Spleen (tissue), 7 donors: ENCODE measurements around the gene CAMTA1.
"Not testable (repeated sequence)": the region's sequence is repeated elsewhere in the genome, so short reads cannot be mapped to it uniquely, and the experiment has no call there.

Experiments used
- POLR2A ChIP-seq, 3 donors: fragments of 450-650 bp; IDR thresholded peaks; one replicate each; pipeline ENCODE4 v1.5.1; 2017; ENCODE audit warnings: antibody characterized with exemption in 3 of 3, mild to moderate bottlenecking in 1 of 3
- POLR2AphosphoS5 ChIP-seq, 3 donors: sonication (generic); formaldehyde crosslinking; IDR thresholded peaks; one replicate each; pipeline ENCODE4 v1.5.1; 2017; ENCODE audit warnings: antibody characterized with exemption in 3 of 3
- TF ChIP-seq, protein P1 (sequence below), 11 experiments: fragments of 200-600 bp in 7 of 11; fragments of 450-650 bp in 4 of 11; sonication (generic) in 4 of 11; IDR thresholded peaks in 8 of 11; conservative IDR thresholded peaks in 3 of 11; 1 replicate in 7 of 11; 2 replicates in 4 of 11; pipeline versions ENCODE4 v1.4.0 to v1.8.0; 2016 to 2021; ENCODE audit warnings: antibody characterized with exemption in 11 of 11, inconsistent platforms in 4 of 11, mild to moderate bottlenecking in 1 of 11
- donor health status: DM: no; HTN: no; CAD: no; lungs with moderate emphysema.
- donor health status: DM: no; HTN: no; CAD: no.
- donor health status: DM: no; HTN: no; CAD: no.

GRCh38 chr1:7380068-7380467 lies 594.8 kb downstream of the CAMTA1 start:
- not testable (repeated sequence) for TF ChIP-seq POLR2A, POLR2AphosphoS5 (IDR thresholded peaks at IDR 0.05)
- TF ChIP-seq, protein P1, sequence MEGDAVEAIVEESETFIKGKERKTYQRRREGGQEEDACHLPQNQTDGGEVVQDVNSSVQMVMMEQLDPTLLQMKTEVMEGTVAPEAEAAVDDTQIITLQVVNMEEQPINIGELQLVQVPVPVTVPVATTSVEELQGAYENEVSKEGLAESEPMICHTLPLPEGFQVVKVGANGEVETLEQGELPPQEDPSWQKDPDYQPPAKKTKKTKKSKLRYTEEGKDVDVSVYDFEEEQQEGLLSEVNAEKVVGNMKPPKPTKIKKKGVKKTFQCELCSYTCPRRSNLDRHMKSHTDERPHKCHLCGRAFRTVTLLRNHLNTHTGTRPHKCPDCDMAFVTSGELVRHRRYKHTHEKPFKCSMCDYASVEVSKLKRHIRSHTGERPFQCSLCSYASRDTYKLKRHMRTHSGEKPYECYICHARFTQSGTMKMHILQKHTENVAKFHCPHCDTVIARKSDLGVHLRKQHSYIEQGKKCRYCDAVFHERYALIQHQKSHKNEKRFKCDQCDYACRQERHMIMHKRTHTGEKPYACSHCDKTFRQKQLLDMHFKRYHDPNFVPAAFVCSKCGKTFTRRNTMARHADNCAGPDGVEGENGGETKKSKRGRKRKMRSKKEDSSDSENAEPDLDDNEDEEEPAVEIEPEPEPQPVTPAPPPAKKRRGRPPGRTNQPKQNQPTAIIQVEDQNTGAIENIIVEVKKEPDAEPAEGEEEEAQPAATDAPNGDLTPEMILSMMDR (IDR thresholded peaks at IDR 0.05 in 8 of 11, conservative IDR thresholded peaks at IDR 0.05 in 3 of 11): not testable (repeated sequence)
